IMR-90 (cell line): ENCODE results near the gene CENPN. TPM values are rescaled to one million over a fixed set of nuclear protein-coding genes. Genes with fewer than 3 reads are reported as not detected.
A peak's percentile ranks its signal among the peaks of the same experiment; 100 is the strongest.

ENCODE experiments used
- ATAC-seq: fragments of 200-7000 bp; cut with Tn5 transposase; 2 replicates; pipeline ENCODE4 v1.9.1; 2020; ENCODE audit warnings: low read depth, mild to moderate bottlenecking, moderate library complexity
- BruUV-seq: library from RNA; stranded (reverse); fragments of 400-500 nt; replicated peaks from 2 replicates; lab custom pipeline; 2021; lab: Mats Ljungman, UMichigan
- CTCF ChIA-PET: fragments of 300-600 bp; formaldehyde crosslinking; extraction: SDS; loops from one replicate; lab custom pipeline; 2021; ENCODE audit warnings: antibody characterized with exemption; lab: Yijun Ruan, JAX
- POLR2A ChIA-PET: fragments of 300-600 bp; sonication (Branson Sonifier 250); formaldehyde crosslinking; loops from one replicate; lab custom pipeline; 2022; ENCODE audit warnings: antibody characterized with exemption; ENCODE audit not compliant: unreplicated experiment; lab: Charles Lee
- DNase-seq: peaks from one replicate; pipeline ENCODE4 v3.0.0; 2013
- H2AFZ ChIP-seq: replicated peaks from 2 replicates; pipeline ENCODE3; 2013; ENCODE audit warnings: low read length, mild to moderate bottlenecking; ENCODE audit not compliant: poor library complexity
- H2AK5ac ChIP-seq: 2 replicates; pipeline ENCODE4 v1.6.1; 2013; ENCODE audit warnings: low read depth, low read length, inconsistent platforms
- H2AK9ac ChIP-seq: replicated peaks from 2 replicates; pipeline ENCODE3; 2013; ENCODE audit warnings: mild to moderate bottlenecking, low read depth, low read length, moderate library complexity; ENCODE audit not compliant: poor library complexity
- H2BK120ac ChIP-seq: 2 replicates; pipeline ENCODE4 v1.6.1; 2013; ENCODE audit warnings: low read depth, low read length, inconsistent platforms
- H2BK15ac ChIP-seq: 3 replicates; pipeline ENCODE4 v1.6.1; 2013; ENCODE audit warnings: low read depth, low read length, inconsistent platforms
- H2BK20ac ChIP-seq: 2 replicates; pipeline ENCODE4 v1.6.1; 2013; ENCODE audit warnings: low read depth, mild to moderate bottlenecking, inconsistent platforms, low read length, moderate library complexity
- H2BK5ac ChIP-seq: 2 replicates; pipeline ENCODE4 v1.6.1; 2013; ENCODE audit warnings: mild to moderate bottlenecking, low read depth, low read length, inconsistent platforms; ENCODE audit not compliant: poor library complexity, severe bottlenecking
- H3K14ac ChIP-seq: replicated peaks from 2 replicates; pipeline ENCODE4 v1.6.1; 2013; ENCODE audit warnings: low read depth, low read length, inconsistent platforms
- H3K18ac ChIP-seq: 2 replicates; pipeline ENCODE4 v1.6.1; 2013; ENCODE audit warnings: low read depth, low read length, control low read depth
- H3K23ac ChIP-seq: 2 replicates; pipeline ENCODE4 v1.6.1; 2013; ENCODE audit warnings: low read depth, low read length, inconsistent platforms
- H3K27ac ChIP-seq: 2 replicates; pipeline ENCODE4 v1.5.1; 2013; ENCODE audit warnings: mild to moderate bottlenecking, control low read depth, low read length; ENCODE audit not compliant: insufficient read depth
- H3K27me3 ChIP-seq: 2 replicates; pipeline ENCODE4 v1.6.1; 2013; ENCODE audit warnings: low read length; ENCODE audit not compliant: control insufficient read depth, insufficient read depth
- H3K36me3 ChIP-seq: 2 replicates; pipeline ENCODE4 v1.6.1; 2013; ENCODE audit warnings: low read length, mixed read lengths; ENCODE audit not compliant: control insufficient read depth, insufficient read depth
- H3K4ac ChIP-seq: 2 replicates; pipeline ENCODE4 v1.6.1; 2013; ENCODE audit warnings: low read depth, low read length, inconsistent platforms
- H3K4me1 ChIP-seq: 2 replicates; pipeline ENCODE4 v1.6.1; 2013; ENCODE audit warnings: low read length, mixed read lengths; ENCODE audit not compliant: control insufficient read depth, insufficient read depth
- H3K4me2 ChIP-seq: 2 replicates; pipeline ENCODE4 v1.6.1; 2013; ENCODE audit warnings: low read depth, mild to moderate bottlenecking, control low read depth, low read length, moderate library complexity
- H3K4me3 ChIP-seq: 2 replicates; pipeline ENCODE4 v1.5.1; 2013; ENCODE audit warnings: low read depth, mild to moderate bottlenecking, control low read depth, low read length, moderate library complexity; ENCODE audit not compliant: insufficient read depth
- H3K56ac ChIP-seq: 2 replicates; pipeline ENCODE4 v1.6.1; 2013; ENCODE audit warnings: low read length, inconsistent platforms; ENCODE audit not compliant: insufficient read depth; ENCODE audit errors: extremely low read depth
- H3K79me1 ChIP-seq, 2 experiments: 2 replicates each; pipeline ENCODE4 v1.6.1; 2013; ENCODE audit warnings: low read length in 2 of 2, inconsistent platforms in 1 of 2, low read depth in 1 of 2
- H3K9ac ChIP-seq: 2 replicates; pipeline ENCODE4 v1.6.1; 2013; ENCODE audit warnings: low read depth, low read length, control low read depth
- H3K9me1 ChIP-seq: 2 replicates; pipeline ENCODE4 v1.6.1; 2013; ENCODE audit warnings: low read length, inconsistent platforms; ENCODE audit not compliant: insufficient read depth
- H3K9me3 ChIP-seq: 2 replicates; pipeline ENCODE4 v1.6.1; 2013; ENCODE audit warnings: low read length; ENCODE audit not compliant: control insufficient read depth, insufficient read depth
- H4K20me1 ChIP-seq: 2 replicates; pipeline ENCODE4 v1.6.1; 2013; ENCODE audit warnings: low read length, inconsistent platforms; ENCODE audit not compliant: insufficient read depth
- H4K5ac ChIP-seq: 2 replicates; pipeline ENCODE4 v1.6.1; 2013; ENCODE audit warnings: mild to moderate bottlenecking, low read depth, low read length, control low read depth
- H4K8ac ChIP-seq, 2 experiments: 2 replicates each; pipeline ENCODE4 v1.6.1; 2013; ENCODE audit warnings: low read depth in 2 of 2, low read length in 2 of 2, control low read depth in 1 of 2, inconsistent platforms in 1 of 2
- H4K91ac ChIP-seq: 2 replicates; pipeline ENCODE4 v1.6.1; 2013; ENCODE audit warnings: low read depth, low read length, inconsistent platforms; ENCODE audit not compliant: insufficient read depth
- BHLHE40 ChIP-seq: fragments of 150-350 bp; IDR thresholded peaks from 2 replicates; pipeline ENCODE4 v1.6.1; 2016; ENCODE audit warnings: mild to moderate bottlenecking, low read depth, low read length
- CEBPB ChIP-seq: IDR thresholded peaks from 2 replicates; pipeline ENCODE4 v1.6.1; 2012; ENCODE audit warnings: low read depth, low read length, improper control_type of control experiment
- CHD1 ChIP-seq: IDR thresholded peaks from 2 replicates; pipeline ENCODE4 v1.6.1; 2012; ENCODE audit warnings: low read depth, low read length, improper control_type of control experiment
- CTCF ChIP-seq: conservative IDR thresholded peaks from 2 replicates; pipeline ENCODE4 v1.5.1; 2012; ENCODE audit warnings: mild to moderate bottlenecking, low read depth, low read length, improper control_type of control experiment
- MAFK ChIP-seq: IDR thresholded peaks from 2 replicates; pipeline ENCODE4 v1.6.1; 2012; ENCODE audit warnings: low read depth, low read length, improper control_type of control experiment
- MAZ ChIP-seq: IDR thresholded peaks from 2 replicates; pipeline ENCODE4 v1.6.1; 2012; ENCODE audit warnings: low read depth, mild to moderate bottlenecking, low read length, improper control_type of control experiment, moderate library complexity, borderline replicate concordance
- RAD21 ChIP-seq: IDR thresholded peaks from 2 replicates; pipeline ENCODE4 v1.6.1; 2012; ENCODE audit warnings: low read length, improper control_type of control experiment
- RCOR1 ChIP-seq: IDR thresholded peaks from 2 replicates; pipeline ENCODE4 v1.6.1; 2012; ENCODE audit warnings: mild to moderate bottlenecking, low read length, improper control_type of control experiment; ENCODE audit not compliant: insufficient replicate concordance
- RFX5 ChIP-seq: IDR thresholded peaks from 2 replicates; pipeline ENCODE4 v1.8.0; 2012; ENCODE audit warnings: low read depth, mild to moderate bottlenecking, low read length, moderate library complexity
- SMC3 ChIP-seq: fragments of 150-350 bp; IDR thresholded peaks from 2 replicates; pipeline ENCODE4 v1.6.1; 2016; ENCODE audit warnings: low read depth, mild to moderate bottlenecking, antibody characterized with exemption, low read length, moderate library complexity
- USF2 ChIP-seq: fragments of 150-350 bp; IDR thresholded peaks from 2 replicates; pipeline ENCODE4 v1.6.1; 2017; ENCODE audit warnings: mild to moderate bottlenecking, antibody characterized with exemption, low read length, low read depth
- dilution Hi-C: fragments of 300-500 bp; cut with HindIII; formaldehyde crosslinking; loops from one replicate; pipeline ENCODE4 v1.14.3; 2018; ENCODE audit warnings: low sequenced_read_pairs; ENCODE audit not compliant: unreplicated experiment
- in situ Hi-C: fragments of 300-500 bp; cut with MboI; formaldehyde crosslinking; loops from 3 replicates; pipeline ENCODE4 v1.14.3; 2019; ENCODE audit warnings: low sequenced_read_pairs, inconsistent platforms, mixed read lengths
- intact Hi-C: fragments of 100-400 bp; cut with micrococcal nuclease; formaldehyde crosslinking; loops from 2 replicates; pipeline ENCODE4 v1.10.0; 2022
- polyA plus RNA-seq, 3 experiments: library from polyadenylated mRNA; depleted of rRNA; stranded (reverse); fragments of >200 nt; gene quantifications; 2 replicates each; pipeline ENCODE4 v1.2.3, GENCODE V29; 2012; ENCODE audit warnings: low replicate concordance in 1 of 3
- total RNA-seq: library from RNA; depleted of rRNA; stranded (reverse); fragments of >200 nt; gene quantifications from 2 replicates; pipeline ENCODE4 v1.2.3, GENCODE V29; 2012
- TF ChIP-seq, protein P1 (sequence below): fragments of 150-350 bp; IDR thresholded peaks from 2 replicates; pipeline ENCODE4 v1.6.1; 2016; ENCODE audit warnings: low read depth, mild to moderate bottlenecking, low read length, moderate library complexity, borderline replicate concordance

Gene CENPN
- total and polyA plus RNA-seq, 2 of the 4 experiments (the other 2 are of a cell fraction): 20.5 to 22.8 TPM

DNA sequence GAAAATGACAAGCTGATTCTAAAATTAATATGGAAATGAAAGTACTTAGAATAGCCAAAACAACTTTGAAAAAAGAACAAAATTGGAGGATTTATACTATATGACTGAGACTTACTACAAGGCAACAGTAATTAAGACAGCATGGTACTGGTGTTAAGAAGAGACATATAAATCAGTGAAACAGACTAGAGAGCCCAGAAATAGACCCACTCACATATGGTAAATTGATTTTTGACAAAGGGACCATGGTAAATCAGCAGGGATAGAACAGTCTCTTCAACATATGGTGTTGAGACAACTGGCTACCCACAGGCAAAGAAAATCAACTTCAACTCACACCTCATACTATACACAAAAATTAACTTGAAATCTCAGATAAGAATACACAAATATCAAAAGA lies 13.2 kb upstream of the CENPN start:
- Histone ChIP-seq H3K18ac (peak overlapping the region; percentile 93; the same call in 1 of the 2 replicates), H2BK120ac (peak overlapping the region; percentile 71; the same call in 1 of the 2 replicates), H3K9me1 (no peaks in the 10 kb centered on the region; the same call in 1 of the 2 replicates), H3K36me3 (no peaks in the 10 kb centered on the region; the same call in 1 of the 2 replicates), H2BK15ac (peak overlapping the region; percentile 62; the same call in 1 of the 3 replicates), H3K4me2 (peak overlapping the region; percentile 78; the same call in 1 of the 2 replicates), H3K79me1 (peaks cover 30 to 45% of the 10 kb centered on the region in 2 experiments), H3K56ac (peak overlapping the region; percentile 10; the same call in 1 of the 2 replicates), H3K14ac (peak overlapping the region; percentile 59; the same call in 1 of the 2 replicates), H2BK5ac (peak overlapping the region; percentile 57), H3K4me3 (no peak overlapping the region), H3K27me3 (no peaks in the 10 kb centered on the region), H2BK20ac (peak overlapping the region; percentile 51; the same call in 1 of the 2 replicates), H2AK9ac (no peak overlapping the region), H3K23ac (peak overlapping the region; percentile 57; the same call in 1 of the 2 replicates), H4K5ac (peak overlapping the region; percentile 72), H2AK5ac (no peak overlapping the region), H3K27ac (peak overlapping the region; percentile 64; the same call in 1 of the 2 replicates), H3K9me3 (no peaks in the 10 kb centered on the region), H3K4ac (peak overlapping the region; percentile 47; the same call in 1 of the 2 replicates), H4K20me1 (no peaks in the 10 kb centered on the region; the same call in 1 of the 2 replicates), H3K9ac (no peak overlapping the region), H4K8ac (peak overlapping the region in 1 of 2 experiments; percentile 29; a peak in 2 of 4 replicates), H2AFZ (no peak overlapping the region), H4K91ac (no peak overlapping the region; the same call in 1 of the 2 replicates), H3K4me1 (peaks cover 13% of the 10 kb centered on the region)
- no peak; the same call in 1 of the 2 replicates for ATAC-seq
- ChIA-PET POLR2A (no interaction called here), CTCF (interaction anchor here (1.0 kb wide), 1 partner anchor 11 kb away, joined by 7 read pairs; no protein-coding TSS in a partner anchor)
- TF ChIP-seq CEBPB (no peak), RFX5 (no peak), CTCF (no peak), RAD21 (no peak), SMC3 (no peak), CHD1 (no peak), BHLHE40 (no peak), MAFK (no peak), MAZ (no peak), RCOR1 (no peak), USF2 (no peak)
- TF ChIP-seq, protein P1, sequence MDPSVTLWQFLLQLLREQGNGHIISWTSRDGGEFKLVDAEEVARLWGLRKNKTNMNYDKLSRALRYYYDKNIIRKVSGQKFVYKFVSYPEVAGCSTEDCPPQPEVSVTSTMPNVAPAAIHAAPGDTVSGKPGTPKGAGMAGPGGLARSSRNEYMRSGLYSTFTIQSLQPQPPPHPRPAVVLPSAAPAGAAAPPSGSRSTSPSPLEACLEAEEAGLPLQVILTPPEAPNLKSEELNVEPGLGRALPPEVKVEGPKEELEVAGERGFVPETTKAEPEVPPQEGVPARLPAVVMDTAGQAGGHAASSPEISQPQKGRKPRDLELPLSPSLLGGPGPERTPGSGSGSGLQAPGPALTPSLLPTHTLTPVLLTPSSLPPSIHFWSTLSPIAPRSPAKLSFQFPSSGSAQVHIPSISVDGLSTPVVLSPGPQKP: no peak
- in situ Hi-C loops: no loop called here
- no TSS peak for BruUV-seq
- dilution Hi-C loops: no loop called here
- intact Hi-C loops: no loop called here
- DNase-seq: no peak
